HG02943 (cell line): Measurements from ENCODE around the gene MON2.

Experiments used
- ATAC-seq: cut with Tn5 transposase; IDR thresholded peaks from one replicate; pipeline ENCODE4 v1.9.1; 2021; ENCODE audit warnings: mild to moderate bottlenecking, low read depth, moderate library complexity; ENCODE audit not compliant: unreplicated experiment

MON2 gene

GRCh38 chr12:62649412-62650138 lies 182.9 kb downstream of the MON2 start:
- no peak for ATAC-seq
